Stimulated activated CD8-positive, alpha-beta memory T cell treated with anti-CD3 and anti-CD28 coated beads, Interleukin-12 subunit alpha, Interleukin-12 subunit beta, amount 100 ng/mL, for 24 hours (primary cell): ENCODE measurements around the gene DENND2D.

Experiments used
- DNase-seq: peaks from one replicate; pipeline ENCODE4 v3.0.0-alpha.2; 2020; ENCODE audit errors: extremely low read depth

Gene DENND2D

GRCh38 chr1:111202707-111203623 is 2.5 kb upstream of the DENND2D start:
- no peak for DNase-seq

GRCh38 chr1:111202366-111202706 is 1.9 kb upstream of the DENND2D start:
- DNase-seq = no peak

GRCh38 chr1:111201275-111202090 is 1.0 kb upstream of the DENND2D start:
- DNase-seq = no peak

- DNase-seq = no peak
Observed at GRCh38 chr1:111200802-111201161, 336 bp upstream of the DENND2D start.

- DNase-seq = no peak
Observed at GRCh38 chr1:111199329-111199728, 1.1 kb downstream of the DENND2D start.

GRCh38 chr1:111198836-111199235 is 1.6 kb downstream of the DENND2D start:
- no peak for DNase-seq

GRCh38 chr1:111197598-111198284 is 2.7 kb downstream of the DENND2D start:
- no peak for DNase-seq

- DNase-seq = no peak
Observed at GRCh38 chr1:111196213-111196612, 4.2 kb downstream of the DENND2D start.

GRCh38 chr1:111195002-111195684 is 5.3 kb downstream of the DENND2D start:
- no peak for DNase-seq

GRCh38 chr1:111193712-111194480 is 6.5 kb downstream of the DENND2D start:
- no peak for DNase-seq

GRCh38 chr1:111192658-111193519 is 7.6 kb downstream of the DENND2D start:
- no peak for DNase-seq

- no peak for DNase-seq
Observed at GRCh38 chr1:111192074-111192473, 8.4 kb downstream of the DENND2D start.

- DNase-seq = no peak
Observed at GRCh38 chr1:111191496-111191895, 8.9 kb downstream of the DENND2D start.

GRCh38 chr1:111190931-111191451 is 9.5 kb downstream of the DENND2D start:
- no peak for DNase-seq

GRCh38 chr1:111184663-111185062 is 15.8 kb downstream of the DENND2D start:
- no peak for DNase-seq

GRCh38 chr1:111183308-111184069 is 17.0 kb downstream of the DENND2D start:
- no peak for DNase-seq

GRCh38 chr1:111182052-111182451 is 18.4 kb downstream of the DENND2D start:
- DNase-seq = no peak

GRCh38 chr1:111179968-111180533 is 20.4 kb downstream of the DENND2D start:
- DNase-seq = no peak

GRCh38 chr1:111176678-111177077 is 23.8 kb downstream of the DENND2D start:
- DNase-seq = no peak
